Neuronal stem cell (in vitro differentiated cells): ENCODE results near the gene ELF3.
"Not testable (repeated sequence)": the region's sequence is repeated elsewhere in the genome, so short reads cannot be mapped to it uniquely, and the experiment has no call there.

ENCODE experiments used
- DNase-seq: peaks from one replicate; pipeline ENCODE4 v3.0.0-alpha.2; 2013; ENCODE audit warnings: low spot score
- H2AFZ ChIP-seq: one replicate; pipeline ENCODE4 v1.6.1; 2013; ENCODE audit warnings: mild to moderate bottlenecking, low read length, inconsistent platforms
- H2AK5ac ChIP-seq: 2 replicates; pipeline ENCODE4 v1.6.1; 2013; ENCODE audit warnings: low read depth, mild to moderate bottlenecking, inconsistent platforms, low read length, moderate library complexity, mixed read lengths
- H2BK120ac ChIP-seq: 2 replicates; pipeline ENCODE4 v1.6.1; 2013; ENCODE audit warnings: low read depth, mild to moderate bottlenecking, inconsistent platforms, low read length, moderate library complexity, mixed read lengths
- H2BK12ac ChIP-seq: one replicate; pipeline ENCODE4 v1.6.1; 2013; ENCODE audit warnings: low read length, inconsistent platforms
- H2BK15ac ChIP-seq: 2 replicates; pipeline ENCODE4 v1.6.1; 2013; ENCODE audit warnings: mild to moderate bottlenecking, low read length, inconsistent platforms, mixed read lengths
- H2BK5ac ChIP-seq: one replicate; pipeline ENCODE4 v1.6.1; 2013; ENCODE audit warnings: inconsistent platforms, mild to moderate bottlenecking, low read length, moderate library complexity
- H3K14ac ChIP-seq: one replicate; pipeline ENCODE4 v1.6.1; 2013; ENCODE audit warnings: low read length, inconsistent platforms
- H3K18ac ChIP-seq: 2 replicates; pipeline ENCODE4 v1.6.1; 2013; ENCODE audit warnings: low read length, inconsistent platforms
- H3K23ac ChIP-seq: 2 replicates; pipeline ENCODE4 v1.6.1; 2013; ENCODE audit warnings: low read depth, mild to moderate bottlenecking, mixed read lengths, low read length, inconsistent platforms; ENCODE audit not compliant: poor library complexity
- H3K27ac ChIP-seq: replicated peaks from 3 replicates; pipeline ENCODE4 v1.5.1; 2013; ENCODE audit warnings: low read length, inconsistent platforms
- H3K27me3 ChIP-seq, 3 experiments: 2 replicates each; pipeline ENCODE4 v1.6.1; 2013; ENCODE audit warnings: low read length in 3 of 3, mild to moderate bottlenecking in 2 of 3, inconsistent platforms in 1 of 3, low read depth in 1 of 3, mixed read lengths in 1 of 3, moderate library complexity in 1 of 3; ENCODE audit not compliant: control insufficient read depth in 3 of 3, insufficient read depth in 3 of 3
- H3K36me3 ChIP-seq, 2 donors: replicated peaks in 1 of 2; 2 replicates each; pipeline ENCODE4 v1.6.1; 2013; ENCODE audit warnings: low read length in 2 of 2; ENCODE audit not compliant: control insufficient read depth in 2 of 2, insufficient read depth in 2 of 2
- H3K4ac ChIP-seq: 2 replicates; pipeline ENCODE4 v1.6.1; 2013; ENCODE audit warnings: inconsistent platforms, mild to moderate bottlenecking, low read length, moderate library complexity
- H3K4me1 ChIP-seq, 2 donors: 1 replicate in 1 of 2; 2 replicates in 1 of 2; pipeline ENCODE4 v1.6.1; 2013; ENCODE audit warnings: low read length in 2 of 2, low read depth in 1 of 2; ENCODE audit not compliant: control insufficient read depth in 2 of 2, insufficient read depth in 1 of 2
- H3K4me2 ChIP-seq: one replicate; pipeline ENCODE4 v1.6.1; 2013; ENCODE audit warnings: mild to moderate bottlenecking, low read length, inconsistent platforms; ENCODE audit not compliant: insufficient read depth, poor library complexity, severe bottlenecking
- H3K4me3 ChIP-seq, 2 donors: 2 replicates each; pipeline ENCODE4 v1.5.1; 2013; ENCODE audit warnings: low read length in 2 of 2, mild to moderate bottlenecking in 2 of 2, inconsistent platforms in 1 of 2, moderate library complexity in 1 of 2
- H3K79me1 ChIP-seq: one replicate; pipeline ENCODE4 v1.6.1; 2013; ENCODE audit warnings: low read depth, mild to moderate bottlenecking, inconsistent platforms, low read length, moderate library complexity
- H3K9ac ChIP-seq: one replicate; pipeline ENCODE4 v1.6.1; 2013; ENCODE audit warnings: mild to moderate bottlenecking, low read depth, low read length, inconsistent platforms; ENCODE audit not compliant: poor library complexity
- H3K9me3 ChIP-seq, 2 donors: replicated peaks in 1 of 2; 2 replicates each; pipeline versions ENCODE3 to v1.6.1; 2013; ENCODE audit warnings: low read length in 2 of 2, mild to moderate bottlenecking in 2 of 2, inconsistent platforms in 1 of 2, low read depth in 1 of 2, mixed read lengths in 1 of 2, moderate library complexity in 1 of 2; ENCODE audit not compliant: control insufficient read depth in 2 of 2, insufficient read depth in 1 of 2
- H4K8ac ChIP-seq: one replicate; pipeline ENCODE4 v1.6.1; 2013; ENCODE audit warnings: low read depth, mild to moderate bottlenecking, inconsistent platforms, low read length, moderate library complexity
- H4K91ac ChIP-seq: one replicate; pipeline ENCODE4 v1.6.1; 2013; ENCODE audit warnings: low read length, low read depth, mild to moderate bottlenecking, inconsistent platforms; ENCODE audit not compliant: poor library complexity
- WGBS, 2 donors: extraction: QIAGEN DNeasy Blood & Tissue Kit; methylation state at CpG; one replicate each; pipeline ENCODE4 v1.1.7; 2013; ENCODE audit warnings: missing lambda C conversion rate in 2 of 2, mixed read lengths in 1 of 2; ENCODE audit not compliant: insufficient read length in 2 of 2, insufficient replicate concordance in 1 of 2; ENCODE audit errors: extremely low coverage in 2 of 2; 5-methylcytosine and 5-hydroxymethylcytosine counted together

The ELF3 gene

DNA sequence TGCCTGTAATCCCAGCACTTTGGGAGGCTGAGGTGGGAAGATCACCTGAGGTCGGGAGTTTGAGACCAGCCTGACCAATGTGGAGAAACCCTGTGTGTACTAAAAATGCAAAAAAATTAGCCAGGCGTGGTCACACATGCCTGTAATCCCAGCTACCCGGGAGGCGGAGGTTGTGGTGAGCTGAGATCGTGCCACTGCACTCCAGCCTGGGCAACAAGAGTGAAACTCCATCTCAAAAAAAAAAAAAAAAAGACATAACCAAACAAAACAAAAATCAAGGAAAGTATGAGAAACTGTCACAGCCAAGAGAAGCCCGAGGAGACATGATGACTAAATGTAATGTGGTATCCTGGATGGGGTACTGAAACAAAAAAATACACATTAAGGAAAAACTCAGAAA, 51.4 kb downstream of the ELF3 start:
- not testable (repeated sequence) for H4K8ac ChIP-seq, H3K23ac ChIP-seq, H3K4ac ChIP-seq, H2BK5ac ChIP-seq, H4K91ac ChIP-seq, H3K18ac ChIP-seq, H3K14ac ChIP-seq, H2BK12ac ChIP-seq, H3K27ac ChIP-seq, H3K4me3 ChIP-seq, H2BK120ac ChIP-seq, H3K9ac ChIP-seq, H3K79me1 ChIP-seq, DNase-seq, H3K4me2 ChIP-seq, H3K9me3 ChIP-seq, H2AFZ ChIP-seq, H2AK5ac ChIP-seq, H3K36me3 ChIP-seq, H2BK15ac ChIP-seq, H3K4me1 ChIP-seq, H3K27me3 ChIP-seq
- WGBS, 2 donors, result no CpG with 5 or more reads among the region's 6 CpGs

GRCh38 chr1:202062636-202063035, 52.2 kb downstream of the ELF3 start:
- H3K4ac ChIP-seq, H2BK12ac ChIP-seq, H3K23ac ChIP-seq, H3K79me1 ChIP-seq, H2BK120ac ChIP-seq, H3K36me3 ChIP-seq, DNase-seq, H4K8ac ChIP-seq, H2BK5ac ChIP-seq, H3K18ac ChIP-seq, H3K9ac ChIP-seq, H2BK15ac ChIP-seq, H3K9me3 ChIP-seq, H3K4me3 ChIP-seq, H3K4me1 ChIP-seq, H4K91ac ChIP-seq, H2AK5ac ChIP-seq, H3K4me2 ChIP-seq, H3K14ac ChIP-seq, H2AFZ ChIP-seq: not testable (repeated sequence)
- H3K27ac ChIP-seq, result peak overlapping the region; percentile 33
- WGBS, 2 donors, result no CpG with 5 or more reads among the region's 7 CpGs
- H3K27me3 ChIP-seq, result peaks cover 0 to 15% (median 0%) of the 10 kb centered on the region in 3 experiments

DNA sequence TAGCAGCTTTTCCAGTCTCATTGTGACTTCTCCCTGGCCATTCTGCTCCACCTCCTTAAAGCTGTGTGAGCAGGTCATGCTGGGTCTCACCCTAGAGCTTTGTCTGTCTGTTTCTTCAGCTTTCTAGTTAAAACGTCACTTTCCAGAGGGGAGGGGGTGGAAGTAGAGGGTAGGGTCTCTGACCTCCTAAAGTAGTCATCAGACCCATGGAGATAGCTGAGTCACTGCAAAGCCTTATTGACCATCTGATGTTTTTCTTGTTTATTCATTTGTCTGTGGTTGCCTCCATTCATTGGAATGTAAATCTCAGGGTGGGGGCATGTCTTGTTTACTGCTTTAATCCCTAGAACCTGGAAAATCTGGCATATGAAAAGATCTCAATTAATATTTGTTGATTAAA, 52.7 kb downstream of the ELF3 start:
- Histone ChIP-seq H3K4me3 (no peak overlapping the region), H3K18ac (no peak overlapping the region), H3K27ac (peak overlapping the region; percentile 33), H2BK5ac (no peak overlapping the region), H2AFZ (no peak overlapping the region), H3K27me3 (peaks cover 0 to 17% (median 0%) of the 10 kb centered on the region in 3 experiments), H3K14ac (no peak overlapping the region), H4K91ac (no peak overlapping the region), H3K79me1 (no peaks in the 10 kb centered on the region), H2BK12ac (no peak overlapping the region), H2BK120ac (no peak overlapping the region), H3K4me2 (no peak overlapping the region), H3K9me3 (no peaks in the 10 kb centered on the region), H3K23ac (no peak overlapping the region), H4K8ac (no peak overlapping the region), H2BK15ac (no peak overlapping the region), H3K36me3 (no peaks in the 10 kb centered on the region), H2AK5ac (no peak overlapping the region), H3K4me1 (peaks cover 0 to 4% of the 10 kb centered on the region in 2 donors), H3K9ac (no peak overlapping the region), H3K4ac (no peak overlapping the region)
- no CpG with 5 or more reads among the region's 1 CpG for WGBS, 2 donors
- DNase-seq, result peak; percentile 43

DNA sequence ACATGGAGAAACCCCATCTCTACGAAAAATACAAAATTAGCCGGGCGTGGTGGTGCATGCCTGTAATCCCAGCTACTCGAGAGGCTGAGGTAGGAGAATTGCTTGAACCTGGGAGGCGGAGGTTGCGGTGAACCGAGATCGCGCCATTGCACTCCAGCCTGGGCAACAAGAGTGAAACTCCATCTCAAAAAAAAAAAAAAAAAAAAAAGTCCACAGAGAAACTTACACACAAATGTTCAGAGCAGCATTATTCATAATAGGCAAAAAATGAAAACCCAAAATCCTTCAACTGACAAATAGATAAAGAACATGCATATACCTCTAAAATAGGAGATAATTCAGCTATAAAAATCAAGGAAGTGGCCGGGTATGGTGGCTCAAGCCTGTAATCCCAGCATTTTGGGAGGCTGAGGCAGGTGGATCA, 54.5 kb downstream of the ELF3 start:
- H3K23ac ChIP-seq, H2AFZ ChIP-seq, DNase-seq, H2BK5ac ChIP-seq, H2BK120ac ChIP-seq, H2AK5ac ChIP-seq, H3K4ac ChIP-seq, H3K4me2 ChIP-seq, H4K91ac ChIP-seq, H2BK15ac ChIP-seq, H3K9ac ChIP-seq, H3K9me3 ChIP-seq, H3K14ac ChIP-seq, H3K18ac ChIP-seq, H3K36me3 ChIP-seq, H2BK12ac ChIP-seq, H3K27ac ChIP-seq, H4K8ac ChIP-seq, H3K79me1 ChIP-seq, H3K4me3 ChIP-seq: not testable (repeated sequence)
- peaks cover 0 to 14% of the 10 kb centered on the region in 2 donors for H3K4me1 ChIP-seq
- H3K27me3 ChIP-seq, result peaks cover 0 to 13% (median 0%) of the 10 kb centered on the region in 3 experiments
- no CpG with 5 or more reads among the region's 10 CpGs for WGBS, 2 donors
